H1 (cell line): ENCODE data around the gene RUSF1.

Source experiments
- CEBPB ChIP-seq: IDR thresholded peaks from 2 replicates; pipeline ENCODE4 v1.6.1; 2012; ENCODE audit warnings: low read depth, low read length
- CHD2 ChIP-seq: IDR thresholded peaks from 2 replicates; pipeline ENCODE4 v1.6.1; 2012; ENCODE audit warnings: low read length, improper control_type of control experiment
- CTCF ChIP-seq, 3 experiments: IDR thresholded peaks; 1 replicate in 2 of 3; 2 replicates in 1 of 3; pipeline versions ENCODE4 v1.5.1 to v1.6.1; 2011; ENCODE audit warnings: low read length in 3 of 3, mild to moderate bottlenecking in 3 of 3, inconsistent platforms in 2 of 3, low read depth in 1 of 3, moderate library complexity in 1 of 3; ENCODE audit not compliant: insufficient read depth in 1 of 3; ENCODE audit errors: control extremely low read depth in 1 of 3
- MAX ChIP-seq: IDR thresholded peaks from 2 replicates; pipeline ENCODE4 v1.6.1; 2012; ENCODE audit warnings: inconsistent platforms
- NRF1 ChIP-seq: IDR thresholded peaks from 2 replicates; pipeline ENCODE4 v1.6.1; 2011; ENCODE audit warnings: mild to moderate bottlenecking, low read depth, low read length, improper control_type of control experiment
- POLR2A ChIP-seq, 2 experiments: IDR thresholded peaks; 1 replicate in 1 of 2; 2 replicates in 1 of 2; pipeline ENCODE4 v1.6.1; 2011; ENCODE audit warnings: low read depth in 2 of 2, low read length in 2 of 2, mild to moderate bottlenecking in 2 of 2; ENCODE audit errors: control extremely low read depth in 1 of 2
- POLR2AphosphoS5 ChIP-seq: IDR thresholded peaks from 2 replicates; pipeline ENCODE4 v1.6.1; 2011; ENCODE audit warnings: low read depth, low read length
- RAD21 ChIP-seq, 2 experiments: IDR thresholded peaks in 1 of 2; conservative IDR thresholded peaks in 1 of 2; 2 replicates each; pipeline ENCODE4 v1.6.1; 2011; ENCODE audit warnings: low read depth in 2 of 2, low read length in 2 of 2, improper control_type of control experiment in 1 of 2, inconsistent platforms in 1 of 2, mild to moderate bottlenecking in 1 of 2, moderate library complexity in 1 of 2
- YY1 ChIP-seq: IDR thresholded peaks from 2 replicates; pipeline ENCODE4 v1.6.1; 2011; ENCODE audit warnings: low read depth, mild to moderate bottlenecking, low read length

- TF ChIP-seq CEBPB = no peak
- no peak for TF ChIP-seq RAD21 (IDR thresholded peaks at IDR 0.05 in 1 of 2, conservative IDR thresholded peaks at IDR 0.05 in 1 of 2; ENCODE audit: low read depth in 2 of 2, low read length in 2 of 2)
- no peak for TF ChIP-seq YY1
- no peak for TF ChIP-seq NRF1
- TF ChIP-seq CTCF (IDR thresholded peaks at IDR 0.05; ENCODE audit: control extremely low read depth in 1 of 3, insufficient read depth in 1 of 3, low read depth in 1 of 3, low read length in 3 of 3) = no peak
- TF ChIP-seq POLR2A (IDR thresholded peaks at IDR 0.05; ENCODE audit: control extremely low read depth in 1 of 2, low read depth in 2 of 2, low read length in 2 of 2) = no peak
- TF ChIP-seq MAX = no peak
- no peak for TF ChIP-seq POLR2AphosphoS5
- TF ChIP-seq CHD2 = no peak
Observed at GRCh38 chr16:31480851-31481536, 27.2 kb downstream of the RUSF1 start.
